ENCODE measurements around the gene DECR2. TPM values are rescaled to one million over a fixed set of nuclear protein-coding genes. Genes with fewer than 3 reads are reported as not detected.

The DECR2 gene
- total and polyA plus RNA-seq, 2 of the 13 experiments (the other 11 are each of a cell fraction or from before 2014, with no cell fraction given) = 36.3 to 44.6 TPM

DNA sequence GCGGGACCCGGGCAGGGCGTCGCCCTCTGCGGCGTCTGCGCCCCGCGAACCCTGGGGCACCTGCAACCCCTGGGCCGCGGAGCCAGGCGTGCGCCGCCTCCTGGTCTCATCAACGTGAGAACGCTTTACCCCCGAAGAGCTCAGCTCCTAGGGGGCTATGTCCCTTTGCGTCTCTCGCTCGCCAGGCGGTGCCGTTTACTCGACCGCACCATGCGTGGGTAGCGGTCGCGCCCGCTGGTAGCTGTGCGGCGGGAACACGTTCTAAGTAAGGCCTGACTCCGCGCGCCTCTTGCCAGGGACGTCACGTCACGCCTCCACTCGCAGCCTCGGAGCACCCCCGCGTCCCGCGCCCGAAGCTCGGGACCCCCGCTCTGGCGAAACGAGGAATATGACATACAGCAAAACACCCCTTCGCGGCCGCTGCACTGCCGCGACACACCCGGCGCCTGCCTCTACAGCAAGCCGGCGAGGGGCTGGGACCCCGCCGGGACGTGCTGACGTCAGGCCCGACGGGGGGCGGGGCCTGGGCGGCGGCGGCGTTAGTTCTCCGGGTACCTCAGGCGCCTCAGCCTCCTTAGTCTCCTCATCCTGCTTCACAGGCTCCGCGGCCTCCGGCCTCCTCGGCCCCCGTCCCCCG, 23.5 kb downstream of the DECR2 start, which contains the start of gene RAB11FIP3 (continued):
- TF ChIP-seq PRMT3 (CRISPR knock-in tag; IDR thresholded peaks at IDR 0.05; ENCODE audit: borderline replicate concordance, low read depth) = no peak
- TF ChIP-seq ZNF484 (CRISPR knock-in tag; IDR thresholded peaks at IDR 0.05; ENCODE audit: borderline replicate concordance, low read depth) = no peak
- no peak for TF ChIP-seq ZNF724P (CRISPR knock-in tag; IDR thresholded peaks at IDR 0.05; ENCODE audit: borderline replicate concordance)
- TF ChIP-seq, protein P1, sequence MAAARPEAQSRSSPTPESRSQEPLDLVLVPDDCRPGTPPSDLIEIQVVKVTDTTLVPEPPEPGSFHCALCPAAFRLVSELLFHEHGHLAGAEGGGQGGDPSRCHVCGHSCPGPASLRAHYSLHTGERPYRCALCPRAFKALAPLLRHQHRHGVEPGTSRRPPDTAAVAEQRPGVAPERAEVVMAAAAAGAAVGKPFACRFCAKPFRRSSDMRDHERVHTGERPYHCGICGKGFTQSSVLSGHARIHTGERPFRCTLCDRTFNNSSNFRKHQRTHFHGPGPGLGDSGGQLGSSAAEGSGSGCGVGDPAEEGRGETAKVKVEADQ (CRISPR knock-in tag; IDR thresholded peaks at IDR 0.05; ENCODE audit: borderline replicate concordance) = no peak
- no peak for TF ChIP-seq ESRRA (CRISPR knock-in tag; IDR thresholded peaks at IDR 0.05; ENCODE audit: low read depth)
- TF ChIP-seq ZNF878 (CRISPR knock-in tag; IDR thresholded peaks at IDR 0.05) = no peak
- TF ChIP-seq ZMYM4 (CRISPR knock-in tag; IDR thresholded peaks at IDR 0.05) = peak; percentile 47; the same call in 1 of the 2 replicates
- TF ChIP-seq, protein P2, sequence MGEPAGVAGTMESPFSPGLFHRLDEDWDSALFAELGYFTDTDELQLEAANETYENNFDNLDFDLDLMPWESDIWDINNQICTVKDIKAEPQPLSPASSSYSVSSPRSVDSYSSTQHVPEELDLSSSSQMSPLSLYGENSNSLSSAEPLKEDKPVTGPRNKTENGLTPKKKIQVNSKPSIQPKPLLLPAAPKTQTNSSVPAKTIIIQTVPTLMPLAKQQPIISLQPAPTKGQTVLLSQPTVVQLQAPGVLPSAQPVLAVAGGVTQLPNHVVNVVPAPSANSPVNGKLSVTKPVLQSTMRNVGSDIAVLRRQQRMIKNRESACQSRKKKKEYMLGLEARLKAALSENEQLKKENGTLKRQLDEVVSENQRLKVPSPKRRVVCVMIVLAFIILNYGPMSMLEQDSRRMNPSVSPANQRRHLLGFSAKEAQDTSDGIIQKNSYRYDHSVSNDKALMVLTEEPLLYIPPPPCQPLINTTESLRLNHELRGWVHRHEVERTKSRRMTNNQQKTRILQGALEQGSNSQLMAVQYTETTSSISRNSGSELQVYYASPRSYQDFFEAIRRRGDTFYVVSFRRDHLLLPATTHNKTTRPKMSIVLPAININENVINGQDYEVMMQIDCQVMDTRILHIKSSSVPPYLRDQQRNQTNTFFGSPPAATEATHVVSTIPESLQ (CRISPR knock-in tag; conservative IDR thresholded peaks at IDR 0.05) = no peak
- TF ChIP-seq EZH2 (conservative IDR thresholded peaks at IDR 0.05; ENCODE audit: low read depth, low read length) = no peak
- TF ChIP-seq, protein P3, sequence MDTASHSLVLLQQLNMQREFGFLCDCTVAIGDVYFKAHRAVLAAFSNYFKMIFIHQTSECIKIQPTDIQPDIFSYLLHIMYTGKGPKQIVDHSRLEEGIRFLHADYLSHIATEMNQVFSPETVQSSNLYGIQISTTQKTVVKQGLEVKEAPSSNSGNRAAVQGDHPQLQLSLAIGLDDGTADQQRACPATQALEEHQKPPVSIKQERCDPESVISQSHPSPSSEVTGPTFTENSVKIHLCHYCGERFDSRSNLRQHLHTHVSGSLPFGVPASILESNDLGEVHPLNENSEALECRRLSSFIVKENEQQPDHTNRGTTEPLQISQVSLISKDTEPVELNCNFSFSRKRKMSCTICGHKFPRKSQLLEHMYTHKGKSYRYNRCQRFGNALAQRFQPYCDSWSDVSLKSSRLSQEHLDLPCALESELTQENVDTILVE (CRISPR knock-in tag; IDR thresholded peaks at IDR 0.05) = no peak
- TF ChIP-seq, protein P4, sequence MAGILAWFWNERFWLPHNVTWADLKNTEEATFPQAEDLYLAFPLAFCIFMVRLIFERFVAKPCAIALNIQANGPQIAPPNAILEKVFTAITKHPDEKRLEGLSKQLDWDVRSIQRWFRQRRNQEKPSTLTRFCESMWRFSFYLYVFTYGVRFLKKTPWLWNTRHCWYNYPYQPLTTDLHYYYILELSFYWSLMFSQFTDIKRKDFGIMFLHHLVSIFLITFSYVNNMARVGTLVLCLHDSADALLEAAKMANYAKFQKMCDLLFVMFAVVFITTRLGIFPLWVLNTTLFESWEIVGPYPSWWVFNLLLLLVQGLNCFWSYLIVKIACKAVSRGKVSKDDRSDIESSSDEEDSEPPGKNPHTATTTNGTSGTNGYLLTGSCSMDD (CRISPR knock-in tag; IDR thresholded peaks at IDR 0.05) = 0 out of 2 replicates have a peak, but pooled peaks have one; percentile 16
- TF ChIP-seq KDM5B (CRISPR knock-in tag; IDR thresholded peaks at IDR 0.05; ENCODE audit: borderline replicate concordance) = peak; percentile 93
- no peak for TF ChIP-seq ZBTB3 (CRISPR knock-in tag; IDR thresholded peaks at IDR 0.05; ENCODE audit: borderline replicate concordance, low read depth)
- no peak for TF ChIP-seq ZNF10 (CRISPR knock-in tag; IDR thresholded peaks at IDR 0.05; ENCODE audit: borderline replicate concordance, low read depth)
- peak; percentile 55; the same call in 1 of the 2 replicates for TF ChIP-seq AHR (CRISPR knock-in tag; IDR thresholded peaks at IDR 0.05)
- TF ChIP-seq ZNF335 (CRISPR knock-in tag; IDR thresholded peaks at IDR 0.05) = no peak
- TF ChIP-seq, protein P5, sequence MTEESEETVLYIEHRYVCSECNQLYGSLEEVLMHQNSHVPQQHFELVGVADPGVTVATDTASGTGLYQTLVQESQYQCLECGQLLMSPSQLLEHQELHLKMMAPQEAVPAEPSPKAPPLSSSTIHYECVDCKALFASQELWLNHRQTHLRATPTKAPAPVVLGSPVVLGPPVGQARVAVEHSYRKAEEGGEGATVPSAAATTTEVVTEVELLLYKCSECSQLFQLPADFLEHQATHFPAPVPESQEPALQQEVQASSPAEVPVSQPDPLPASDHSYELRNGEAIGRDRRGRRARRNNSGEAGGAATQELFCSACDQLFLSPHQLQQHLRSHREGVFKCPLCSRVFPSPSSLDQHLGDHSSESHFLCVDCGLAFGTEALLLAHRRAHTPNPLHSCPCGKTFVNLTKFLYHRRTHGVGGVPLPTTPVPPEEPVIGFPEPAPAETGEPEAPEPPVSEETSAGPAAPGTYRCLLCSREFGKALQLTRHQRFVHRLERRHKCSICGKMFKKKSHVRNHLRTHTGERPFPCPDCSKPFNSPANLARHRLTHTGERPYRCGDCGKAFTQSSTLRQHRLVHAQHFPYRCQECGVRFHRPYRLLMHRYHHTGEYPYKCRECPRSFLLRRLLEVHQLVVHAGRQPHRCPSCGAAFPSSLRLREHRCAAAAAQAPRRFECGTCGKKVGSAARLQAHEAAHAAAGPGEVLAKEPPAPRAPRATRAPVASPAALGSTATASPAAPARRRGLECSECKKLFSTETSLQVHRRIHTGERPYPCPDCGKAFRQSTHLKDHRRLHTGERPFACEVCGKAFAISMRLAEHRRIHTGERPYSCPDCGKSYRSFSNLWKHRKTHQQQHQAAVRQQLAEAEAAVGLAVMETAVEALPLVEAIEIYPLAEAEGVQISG (CRISPR knock-in tag; IDR thresholded peaks at IDR 0.05) = no peak; the same call in 1 of the 2 replicates
- no peak for TF ChIP-seq IKZF4 (CRISPR knock-in tag; IDR thresholded peaks at IDR 0.05; ENCODE audit: borderline replicate concordance, low read depth, not compliant biosample characterization)
- no peak for TF ChIP-seq ZNF614 (CRISPR knock-in tag; IDR thresholded peaks at IDR 0.05; ENCODE audit: borderline replicate concordance)
- TF ChIP-seq RARG (CRISPR knock-in tag; IDR thresholded peaks at IDR 0.05; ENCODE audit: low read depth) = no peak
- peak; percentile 64; the same call in 1 of the 2 replicates for TF ChIP-seq ZNF317 (CRISPR knock-in tag; IDR thresholded peaks at IDR 0.05)

All from HepG2 (cell line).